Cerebellar cortex (tissue), 1 donor: ENCODE data around the gene PEA15.

ENCODE experiments used
- DNase-seq: peaks from one replicate; pipeline ENCODE4 v3.0.0-alpha.2; 2015; ENCODE audit warnings: low spot score

Gene PEA15

GRCh38 chr1:160208557-160209320, 3.6 kb downstream of the PEA15 start:
- DNase-seq: no peak

DNA sequence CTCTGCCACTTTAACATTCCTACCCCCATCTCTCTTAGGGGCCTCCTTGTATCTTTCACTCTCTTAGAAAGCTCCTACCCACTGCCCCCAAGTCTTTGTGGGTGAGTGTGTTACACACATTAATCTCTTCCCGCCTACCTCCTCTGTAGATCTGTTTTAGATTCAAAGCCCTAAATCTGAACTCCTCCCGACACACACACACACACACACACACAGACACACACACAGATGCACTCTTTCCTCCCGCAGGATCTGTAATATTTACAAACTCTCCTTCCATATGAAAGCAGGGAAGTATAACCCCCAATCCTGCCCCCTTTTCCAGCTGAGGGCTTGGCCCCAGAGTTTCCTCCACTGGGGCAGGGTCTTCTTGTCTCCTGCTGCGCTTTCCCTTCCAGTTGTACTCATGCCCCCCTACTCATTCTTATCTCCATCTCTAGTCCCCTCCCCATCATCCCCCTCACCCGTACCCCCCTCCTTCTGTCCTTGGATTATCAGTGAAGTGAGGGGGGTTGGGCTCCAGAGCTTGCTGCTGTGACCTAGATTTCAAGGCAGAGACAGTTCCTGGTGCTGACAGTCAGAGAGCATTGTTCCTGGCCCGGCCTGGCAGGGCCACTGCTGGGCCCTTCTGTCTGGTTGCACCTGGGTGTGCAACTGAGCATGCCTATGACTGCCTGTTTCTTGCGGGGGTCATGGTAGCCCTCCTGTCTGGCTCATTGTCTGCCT, 4.3 kb downstream of the PEA15 start:
- DNase-seq: peak; percentile 96

- DNase-seq: no peak
Observed at GRCh38 chr1:160210561-160210960, 5.4 kb downstream of the PEA15 start.

- DNase-seq: peak; percentile 61
Observed at GRCh38 chr1:160211046-160211790, 6.0 kb downstream of the PEA15 start.

GRCh38 chr1:160214481-160215140, 9.4 kb downstream of the PEA15 start:
- no peak for DNase-seq

DNA sequence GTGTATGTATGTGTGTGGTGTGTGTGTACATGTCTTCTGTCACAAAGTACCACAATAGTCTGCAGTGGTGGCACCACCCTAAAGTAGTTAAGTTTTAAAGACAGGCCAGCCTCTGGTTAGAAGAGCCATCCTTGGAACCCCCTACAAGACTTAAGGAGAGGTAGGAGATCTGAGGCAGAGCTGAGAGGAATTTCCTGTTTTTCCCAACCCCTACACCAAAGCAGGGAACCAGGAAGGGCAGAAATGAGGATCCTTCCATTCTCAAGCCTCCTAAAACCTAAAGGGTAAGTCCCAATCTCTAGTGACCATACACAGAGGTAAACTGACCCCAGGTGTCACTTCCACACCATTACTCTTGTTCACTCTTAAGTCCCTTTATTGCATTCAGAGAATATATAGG, 11.1 kb downstream of the PEA15 start:
- no peak for DNase-seq

GRCh38 chr1:160217481-160218051, 12.4 kb downstream of the PEA15 start:
- no peak for DNase-seq

DNA sequence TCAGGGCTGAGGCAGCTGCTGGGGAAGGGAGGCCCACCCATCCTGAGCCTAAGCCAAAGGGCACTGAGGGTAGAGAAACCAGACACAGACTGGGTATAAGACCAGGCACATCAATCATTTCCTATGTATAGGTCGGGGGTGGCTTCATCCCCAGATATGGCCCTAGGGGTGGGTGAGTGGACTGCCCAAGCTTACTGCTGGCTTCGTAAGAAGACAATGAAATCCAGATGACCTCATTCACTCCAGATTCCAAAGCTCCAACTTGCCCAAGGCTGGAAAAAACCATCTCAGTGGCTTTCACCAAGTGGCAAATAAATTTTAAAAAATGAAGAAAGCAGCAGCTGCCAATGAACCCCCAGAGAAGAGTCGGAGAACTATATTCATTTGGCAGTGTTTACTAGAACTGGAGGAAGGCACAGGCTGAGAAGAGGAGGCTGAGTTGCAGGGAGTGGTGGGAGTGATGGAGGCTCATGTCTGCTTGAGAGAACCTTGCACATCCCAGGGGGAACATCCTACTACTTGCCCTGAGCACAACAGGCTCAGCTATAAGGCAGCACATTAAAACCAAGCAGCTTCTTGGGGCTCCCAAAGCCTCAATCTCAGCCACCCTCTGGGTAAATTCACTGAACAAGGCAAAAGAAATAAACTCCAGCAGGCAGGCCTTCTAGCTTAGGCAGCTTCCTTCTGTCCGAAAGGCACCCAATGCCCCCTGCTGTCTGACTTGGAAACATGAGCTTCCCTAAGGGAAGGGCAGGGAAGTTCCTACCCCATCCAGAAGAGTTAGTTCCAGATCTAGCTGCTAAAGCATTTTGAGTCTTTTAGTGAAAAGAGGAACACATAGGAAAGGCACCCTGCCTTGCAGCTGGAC, 14.1 kb downstream of the PEA15 start:
- peak; percentile 75 for DNase-seq

DNA sequence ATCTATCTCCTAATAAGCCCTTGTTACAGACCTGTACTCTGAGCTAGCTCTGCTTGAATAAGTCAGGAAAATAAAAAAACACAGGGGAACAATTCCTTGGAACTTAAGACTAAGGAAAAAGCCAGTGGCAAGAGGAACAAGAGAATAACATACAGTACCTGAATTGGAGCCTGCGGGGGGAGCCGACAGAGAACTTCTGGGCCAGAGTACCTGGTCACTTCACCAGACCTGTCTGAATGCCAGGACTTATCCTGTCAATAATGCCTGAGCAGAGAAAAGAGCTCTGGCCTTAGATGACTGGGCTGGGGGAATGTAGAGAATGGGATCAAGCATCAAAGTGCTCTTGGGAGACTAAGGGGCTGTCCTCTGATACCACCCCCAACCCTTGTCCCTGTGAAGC, 15.1 kb downstream of the PEA15 start:
- DNase-seq: no peak

GRCh38 chr1:160221089-160221488, 15.9 kb downstream of the PEA15 start:
- no peak for DNase-seq

GRCh38 chr1:160222546-160222945, 17.4 kb downstream of the PEA15 start:
- no peak for DNase-seq

DNA sequence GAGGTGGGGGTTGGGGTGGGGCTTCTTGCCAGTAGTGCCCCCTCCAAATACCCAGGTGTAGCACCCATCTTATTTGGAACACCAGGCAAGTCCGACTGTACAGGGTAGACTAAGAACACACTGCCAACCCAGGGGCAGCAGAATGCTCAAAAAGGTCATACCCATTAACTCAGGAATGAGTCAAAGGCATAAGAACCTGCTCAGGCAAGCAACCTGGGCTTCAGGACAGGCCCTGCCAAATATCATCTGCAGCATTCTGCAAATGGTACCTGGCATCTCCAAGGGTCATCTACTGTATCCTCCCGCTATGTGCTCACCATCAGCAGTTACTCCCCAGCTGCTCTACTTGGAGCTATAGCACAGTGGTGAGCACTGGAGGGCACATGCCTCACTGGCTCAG, 19.4 kb downstream of the PEA15 start:
- DNase-seq: no peak

DNA sequence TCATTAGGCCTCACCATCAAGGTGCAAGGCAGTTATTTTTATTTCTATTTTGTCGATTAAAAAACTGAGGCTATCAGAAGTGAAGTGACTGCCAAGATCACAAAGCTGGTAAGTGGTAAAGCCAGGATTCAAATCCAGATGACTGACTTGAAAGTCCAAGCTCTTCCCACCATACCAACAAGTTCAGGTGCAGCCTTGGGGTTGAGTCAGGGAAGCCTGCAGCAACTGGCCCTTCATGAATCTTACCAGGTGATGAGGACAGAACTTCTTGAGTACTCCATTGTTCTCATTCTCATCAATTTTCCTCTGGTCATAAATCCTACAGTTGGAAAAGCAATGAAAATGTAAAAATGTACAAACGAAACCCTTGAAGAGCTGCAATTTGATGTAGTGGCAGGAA, 20.2 kb downstream of the PEA15 start:
- no peak for DNase-seq

GRCh38 chr1:160226623-160227022, 21.4 kb downstream of the PEA15 start:
- no peak for DNase-seq

DNA sequence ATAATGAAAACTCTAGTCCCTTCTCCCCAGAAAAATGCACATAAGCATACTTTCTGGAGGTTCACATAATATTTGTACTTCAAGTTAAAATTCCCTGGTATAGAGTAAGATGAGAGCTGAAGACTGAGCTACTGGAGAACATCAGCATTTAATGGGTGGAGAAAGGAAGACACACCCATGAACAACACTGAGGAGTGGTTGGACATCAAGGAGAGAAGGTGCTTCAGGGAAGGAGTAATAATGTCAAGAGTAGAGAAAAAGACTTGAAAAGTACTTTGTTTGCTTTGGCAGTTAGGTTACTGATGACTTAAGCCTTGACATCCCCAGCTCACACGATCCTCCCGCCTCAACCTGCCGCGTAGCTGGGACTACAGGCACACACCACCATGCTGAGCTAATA, 21.9 kb downstream of the PEA15 start:
- DNase-seq: no peak

DNA sequence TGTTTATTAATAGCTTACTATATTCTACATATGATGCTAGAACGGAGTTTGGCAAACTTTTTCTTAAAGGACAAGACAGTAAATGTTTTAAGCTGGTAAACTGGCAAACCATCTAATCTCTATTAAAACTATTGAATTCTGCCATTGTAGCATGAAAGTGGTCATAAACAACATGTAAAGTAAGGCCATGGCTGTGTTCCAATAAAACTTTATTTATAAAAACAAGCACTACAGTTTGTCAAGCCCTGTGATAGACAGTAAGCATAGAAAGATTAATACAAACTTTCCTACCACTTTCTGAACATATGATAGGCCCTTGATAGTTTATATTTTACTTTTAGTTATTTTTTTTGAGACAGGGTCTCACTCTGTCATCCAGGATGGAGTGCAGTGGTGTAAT, 22.4 kb downstream of the PEA15 start:
- DNase-seq: no peak

- no peak for DNase-seq
Observed at GRCh38 chr1:160228431-160228830, 23.2 kb downstream of the PEA15 start.

GRCh38 chr1:160232911-160233310, 27.7 kb downstream of the PEA15 start:
- DNase-seq: no peak

DNA sequence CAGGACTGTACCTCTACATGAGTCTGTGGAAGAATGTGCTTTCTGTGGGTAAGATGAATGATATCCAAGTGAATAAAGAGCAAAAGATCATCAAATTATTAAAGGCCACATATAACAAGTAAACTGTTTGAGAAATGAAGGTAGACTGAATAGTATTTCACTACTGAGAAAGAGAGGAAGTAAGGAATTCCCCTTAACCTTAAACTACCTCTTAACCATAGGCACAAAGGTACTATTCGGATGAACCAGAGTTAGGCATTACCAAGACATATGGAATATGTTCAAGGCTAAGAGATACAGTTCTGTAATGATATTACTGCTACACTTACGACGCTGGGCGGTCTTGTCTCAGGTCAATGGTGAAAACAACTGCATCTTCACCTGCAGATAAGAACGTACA, 31.6 kb downstream of the PEA15 start:
- DNase-seq: no peak

GRCh38 chr1:160237558-160237957, 32.4 kb downstream of the PEA15 start:
- DNase-seq: no peak

DNA sequence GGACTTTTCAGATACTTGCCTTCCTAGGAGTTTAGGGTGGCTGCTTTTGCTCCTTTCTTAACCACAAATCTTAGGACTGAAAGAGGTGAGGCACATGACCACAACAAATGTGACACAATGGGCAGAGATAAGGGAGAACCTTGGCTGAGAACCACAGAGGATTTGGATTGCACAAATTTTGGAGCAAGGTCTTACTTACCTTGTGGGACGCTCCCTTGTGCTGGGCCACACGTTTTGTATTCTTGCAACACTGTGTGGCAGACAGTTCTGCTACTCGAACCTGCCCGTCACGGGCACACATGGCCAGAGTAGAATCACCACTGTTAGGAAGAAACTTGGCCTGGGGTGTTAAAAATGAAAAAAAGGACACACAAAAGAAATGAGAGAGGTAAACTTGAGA, 33.2 kb downstream of the PEA15 start:
- no peak for DNase-seq
